Ramos (cell line): ENCODE data around the gene UQCR11.

Experiments used
- in situ Hi-C: fragments of 300-500 bp; cut with MboI; formaldehyde crosslinking; loops from one replicate; pipeline ENCODE4 v1.14.3; 2022; ENCODE audit warnings: low sequenced_read_pairs; ENCODE audit not compliant: unreplicated experiment

Gene UQCR11

GRCh38 chr19:1572795-1573194 is 32.5 kb downstream of the UQCR11 start:
- in situ Hi-C loops: no loop called here

GRCh38 chr19:1571358-1571757 is 33.9 kb downstream of the UQCR11 start:
- in situ Hi-C loops: no loop called here

- in situ Hi-C loops: no loop called here
Observed at GRCh38 chr19:1570836-1571235, 34.4 kb downstream of the UQCR11 start.

- in situ Hi-C loops: no loop called here
Observed at GRCh38 chr19:1569997-1570396, 35.3 kb downstream of the UQCR11 start.

- in situ Hi-C loops: no loop called here
Observed at GRCh38 chr19:1568320-1569019, 36.8 kb downstream of the UQCR11 start, which contains the start of gene MEX3D. Gene MEX3D, minus strand, starts transcription at chr19:1568325. Its CDS starts 267 bp downstream, at chr19:1568058.

GRCh38 chr19:1567848-1568227 is 37.4 kb downstream of the UQCR11 start:
- in situ Hi-C loops: no loop called here

- in situ Hi-C loops: no loop called here
Observed at GRCh38 chr19:1567116-1567847, 38.0 kb downstream of the UQCR11 start.

GRCh38 chr19:1566392-1567115 is 38.7 kb downstream of the UQCR11 start:
- in situ Hi-C loops: no loop called here

GRCh38 chr19:1563251-1563650 is 42.0 kb downstream of the UQCR11 start:
- in situ Hi-C loops: no loop called here

- in situ Hi-C loops: no loop called here
Observed at GRCh38 chr19:1561236-1561842, 43.9 kb downstream of the UQCR11 start.

GRCh38 chr19:1560286-1560882 is 44.9 kb downstream of the UQCR11 start:
- in situ Hi-C loops: no loop called here

GRCh38 chr19:1558552-1558951 is 46.7 kb downstream of the UQCR11 start:
- in situ Hi-C loops: no loop called here

GRCh38 chr19:1556390-1557070 is 48.7 kb downstream of the UQCR11 start:
- in situ Hi-C loops: no loop called here

GRCh38 chr19:1555487-1556389 is 49.5 kb downstream of the UQCR11 start:
- in situ Hi-C loops: no loop called here

- in situ Hi-C loops: no loop called here
Observed at GRCh38 chr19:1554968-1555367, 50.3 kb downstream of the UQCR11 start.

GRCh38 chr19:1553415-1553814 is 51.8 kb downstream of the UQCR11 start:
- in situ Hi-C loops: no loop called here

- in situ Hi-C loops: no loop called here
Observed at GRCh38 chr19:1551068-1552040, 53.9 kb downstream of the UQCR11 start.
